ENCODE measurements around the gene CLRN3. TPM values are rescaled to one million over a fixed set of nuclear protein-coding genes. Genes with fewer than 3 reads are reported as not detected.
A peak's percentile ranks its signal among the peaks of the same experiment; 100 is the strongest.

The CLRN3 gene
- total and polyA plus RNA-seq, 2 experiments from 2014 or later, result 21.5 to 52.8 TPM

DNA sequence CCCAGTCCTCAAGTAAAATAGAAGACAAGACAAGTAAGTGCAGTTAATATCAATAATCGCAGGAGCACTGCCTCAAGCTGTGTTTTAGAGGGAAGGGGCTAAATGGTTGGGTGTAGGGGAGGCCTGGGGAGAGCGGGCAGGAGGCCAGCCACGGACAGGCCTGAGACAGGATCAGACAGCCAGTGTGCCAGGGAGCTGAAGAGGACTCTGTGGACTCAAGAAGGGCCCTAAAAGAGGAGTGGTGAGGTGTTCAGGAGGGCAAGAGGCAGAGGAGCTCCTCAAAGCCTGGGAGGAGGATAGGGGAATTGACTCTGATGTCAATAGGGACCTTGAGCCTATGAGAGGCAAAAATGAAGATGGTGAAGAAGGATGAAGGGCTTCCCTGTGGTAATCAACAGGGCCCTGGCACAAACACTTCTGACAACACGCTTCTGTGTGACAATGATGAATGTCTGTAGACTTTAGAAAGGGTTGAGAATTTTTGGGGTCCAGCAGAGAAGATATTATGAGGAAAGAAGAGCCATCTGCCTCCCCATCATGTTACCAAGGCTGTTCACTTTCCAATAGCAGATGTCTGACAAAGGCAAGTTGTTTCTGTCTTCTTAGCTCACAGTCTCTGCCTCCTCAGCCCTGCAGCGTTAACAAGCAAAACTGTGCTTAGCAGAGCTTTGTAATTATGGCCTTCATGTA is 11.7 kb upstream of the CLRN3 start:
- no peaks in the 10 kb centered on the region for H3K9me3 ChIP-seq (ENCODE audit: low read depth)
- H2AFZ ChIP-seq, result no peak overlapping the region
- H3K4me3 ChIP-seq, result no peak overlapping the region
- H3K36me3 ChIP-seq (replicated peaks; ENCODE audit: insufficient read depth, low read depth), result no peaks in the 10 kb centered on the region
- no peaks in the 10 kb centered on the region for H3K9me2 ChIP-seq (replicated peaks; ENCODE audit: insufficient read depth)
- H3K27me3 ChIP-seq, result no peaks in the 10 kb centered on the region
- no peaks in the 10 kb centered on the region for H4K20me1 ChIP-seq (ENCODE audit: insufficient read depth, poor library complexity, severe bottlenecking)
- peak overlapping the region; percentile 34 for H3K27ac ChIP-seq
- TF ChIP-seq EZH2 (IDR thresholded peaks at IDR 0.05; ENCODE audit: borderline replicate concordance) (no peak), EZH2phosphoT487 (IDR thresholded peaks at IDR 0.05; ENCODE audit: low read depth, severe bottlenecking, unreplicated experiment) (no peak)
- TF ChIP-seq, protein P1, sequence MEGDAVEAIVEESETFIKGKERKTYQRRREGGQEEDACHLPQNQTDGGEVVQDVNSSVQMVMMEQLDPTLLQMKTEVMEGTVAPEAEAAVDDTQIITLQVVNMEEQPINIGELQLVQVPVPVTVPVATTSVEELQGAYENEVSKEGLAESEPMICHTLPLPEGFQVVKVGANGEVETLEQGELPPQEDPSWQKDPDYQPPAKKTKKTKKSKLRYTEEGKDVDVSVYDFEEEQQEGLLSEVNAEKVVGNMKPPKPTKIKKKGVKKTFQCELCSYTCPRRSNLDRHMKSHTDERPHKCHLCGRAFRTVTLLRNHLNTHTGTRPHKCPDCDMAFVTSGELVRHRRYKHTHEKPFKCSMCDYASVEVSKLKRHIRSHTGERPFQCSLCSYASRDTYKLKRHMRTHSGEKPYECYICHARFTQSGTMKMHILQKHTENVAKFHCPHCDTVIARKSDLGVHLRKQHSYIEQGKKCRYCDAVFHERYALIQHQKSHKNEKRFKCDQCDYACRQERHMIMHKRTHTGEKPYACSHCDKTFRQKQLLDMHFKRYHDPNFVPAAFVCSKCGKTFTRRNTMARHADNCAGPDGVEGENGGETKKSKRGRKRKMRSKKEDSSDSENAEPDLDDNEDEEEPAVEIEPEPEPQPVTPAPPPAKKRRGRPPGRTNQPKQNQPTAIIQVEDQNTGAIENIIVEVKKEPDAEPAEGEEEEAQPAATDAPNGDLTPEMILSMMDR (IDR thresholded peaks at IDR 0.05; ENCODE audit: poor library complexity), result no peak
- peaks cover 5% of the 10 kb centered on the region for H3K4me1 ChIP-seq (ENCODE audit: insufficient read depth)
- no peak overlapping the region for H3K4me2 ChIP-seq
- WGBS (ENCODE audit: low lambda C conversion rate, missing lambda C conversion rate), result 82% methylated on average over 5 of the region's 5 CpGs
- no peaks in the 10 kb centered on the region for H3K79me2 ChIP-seq
- no peak for DNase-seq (ENCODE audit: low spot score)

DNA sequence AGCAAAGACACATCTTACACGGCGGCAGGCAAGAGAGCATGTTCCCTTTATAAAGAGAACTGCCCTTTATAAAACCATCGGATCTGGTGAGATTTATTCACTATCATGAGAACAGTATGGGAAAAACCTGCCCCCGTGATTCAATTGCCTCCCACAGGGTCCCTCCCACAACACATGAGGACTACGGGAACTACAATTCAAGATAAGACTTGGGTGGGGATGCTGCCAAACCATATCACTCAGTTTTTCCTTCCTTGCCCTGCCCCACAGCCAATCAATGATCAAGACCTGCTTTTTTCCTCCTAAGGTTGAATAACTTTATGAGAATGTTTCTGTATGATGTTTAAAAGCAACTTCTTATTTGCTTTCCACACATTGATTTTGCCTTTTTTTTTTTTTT is 11.0 kb upstream of the CLRN3 start:
- H3K79me2 ChIP-seq, result no peaks in the 10 kb centered on the region
- no peak overlapping the region for H3K4me3 ChIP-seq
- H3K9me2 ChIP-seq (replicated peaks; ENCODE audit: insufficient read depth), result no peaks in the 10 kb centered on the region
- no peaks in the 10 kb centered on the region for H3K9me3 ChIP-seq (ENCODE audit: low read depth)
- peaks cover 5% of the 10 kb centered on the region for H3K4me1 ChIP-seq (ENCODE audit: insufficient read depth)
- TF ChIP-seq EZH2phosphoT487 (IDR thresholded peaks at IDR 0.05; ENCODE audit: low read depth, severe bottlenecking, unreplicated experiment) (no peak), EZH2 (IDR thresholded peaks at IDR 0.05; ENCODE audit: borderline replicate concordance) (no peak)
- TF ChIP-seq, protein P1 (IDR thresholded peaks at IDR 0.05; ENCODE audit: poor library complexity), result no peak
- no peak overlapping the region for H2AFZ ChIP-seq
- H3K27ac ChIP-seq, result no peak overlapping the region
- no peaks in the 10 kb centered on the region for H3K36me3 ChIP-seq (replicated peaks; ENCODE audit: insufficient read depth, low read depth)
- no peak for DNase-seq (ENCODE audit: low spot score)
- 76% methylated on average over 5 of the region's 5 CpGs for WGBS (ENCODE audit: low lambda C conversion rate, missing lambda C conversion rate)
- H3K4me2 ChIP-seq, result no peak overlapping the region
- no peaks in the 10 kb centered on the region for H4K20me1 ChIP-seq (ENCODE audit: insufficient read depth, poor library complexity, severe bottlenecking)
- H3K27me3 ChIP-seq, result no peaks in the 10 kb centered on the region

DNA sequence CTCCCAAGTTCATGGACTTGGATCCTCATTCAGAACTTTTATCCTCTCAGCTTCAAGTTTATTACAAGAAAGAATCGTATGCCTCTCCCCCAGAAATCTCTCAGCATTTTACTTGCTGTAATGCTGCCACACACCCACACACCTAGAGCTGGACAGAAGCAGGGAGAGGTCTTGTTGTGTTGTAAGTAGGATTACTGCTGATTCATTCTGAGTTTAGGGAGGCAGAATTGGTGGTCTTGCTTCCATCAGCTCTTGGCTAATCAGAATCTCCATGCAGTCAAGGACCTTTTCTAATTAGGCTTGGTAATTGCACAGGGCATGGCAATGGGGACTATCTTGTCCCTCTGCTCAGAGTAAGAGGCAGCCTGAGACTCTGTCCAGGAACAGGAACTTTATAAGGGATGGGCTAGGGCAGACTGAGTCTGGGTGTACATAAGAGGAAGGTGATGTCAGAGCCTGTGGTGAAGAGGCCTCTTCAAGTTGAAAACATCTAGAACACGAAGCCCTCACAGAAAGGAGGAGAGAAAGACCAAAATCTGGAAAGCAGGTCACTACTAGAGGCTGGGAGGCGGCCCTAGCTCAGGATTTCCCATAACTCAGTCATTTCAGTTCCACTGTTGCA is 7.1 kb upstream of the CLRN3 start:
- Histone ChIP-seq H3K27me3 (no peaks in the 10 kb centered on the region), H3K4me2 (no peak overlapping the region), H3K36me3 (replicated peaks; ENCODE audit: insufficient read depth, low read depth) (no peaks in the 10 kb centered on the region), H3K27ac (no peak overlapping the region), H3K79me2 (no peaks in the 10 kb centered on the region), H2AFZ (no peak overlapping the region), H3K4me3 (no peak overlapping the region), H3K9me2 (replicated peaks; ENCODE audit: insufficient read depth) (no peaks in the 10 kb centered on the region), H4K20me1 (ENCODE audit: insufficient read depth, poor library complexity, severe bottlenecking) (no peaks in the 10 kb centered on the region), H3K4me1 (ENCODE audit: insufficient read depth) (no peaks in the 10 kb centered on the region), H3K9me3 (ENCODE audit: low read depth) (no peaks in the 10 kb centered on the region)
- 72% methylated on average over 3 of the region's 3 CpGs for WGBS (ENCODE audit: low lambda C conversion rate, missing lambda C conversion rate)
- TF ChIP-seq, protein P1 (IDR thresholded peaks at IDR 0.05; ENCODE audit: poor library complexity), result no peak
- TF ChIP-seq EZH2 (IDR thresholded peaks at IDR 0.05; ENCODE audit: borderline replicate concordance) (no peak), EZH2phosphoT487 (IDR thresholded peaks at IDR 0.05; ENCODE audit: low read depth, severe bottlenecking, unreplicated experiment) (no peak)
- DNase-seq (ENCODE audit: low spot score), result no peak
